Esophagus muscularis mucosa (tissue), 4 donors: ENCODE data around the gene MEF2D.

Source experiments
- CTCF ChIP-seq, 3 experiments: fragments of 200-600 bp in 2 of 3; fragments of 450-650 bp in 1 of 3; sonication (generic) in 2 of 3; IDR thresholded peaks; one replicate each; pipeline ENCODE4 v1.5.1; 2017 to 2019; ENCODE audit warnings: antibody characterized with exemption in 3 of 3, mild to moderate bottlenecking in 2 of 3, moderate library complexity in 1 of 3
- EP300 ChIP-seq: sonication (generic); formaldehyde crosslinking; IDR thresholded peaks from one replicate; pipeline ENCODE4 v1.6.1; 2017; ENCODE audit warnings: antibody characterized with exemption
- POLR2A ChIP-seq: fragments of 450-650 bp; IDR thresholded peaks from one replicate; pipeline ENCODE4 v1.6.1; 2017; ENCODE audit warnings: antibody characterized with exemption, moderate library complexity, mild to moderate bottlenecking, low read depth

GRCh38 chr1:156460525-156460924 is 40.0 kb downstream of the MEF2D start:
- TF ChIP-seq POLR2A (no peak), CTCF (IDR thresholded peaks at IDR 0.05) (no peak), EP300 (no peak)
